DMS114 treated with DMSO at 0.1 percent for 48 hours (cell line): ENCODE results near the gene JTB.

Experiments used
- DNase-seq: peaks from one replicate; lab custom pipeline; 2025; ENCODE audit not compliant: unreplicated experiment; lab: John Stamatoyannopoulos, UW

Gene JTB

GRCh38 chr1:153933955-153934354 lies 43.5 kb downstream of the JTB start:
- no peak for DNase-seq

- no peak for DNase-seq
Observed at GRCh38 chr1:153933430-153933829, 44.0 kb downstream of the JTB start.

- no peak for DNase-seq
Observed at GRCh38 chr1:153932156-153933131, 45.0 kb downstream of the JTB start.

GRCh38 chr1:153929981-153930948 lies 47.2 kb downstream of the JTB start:
- no peak for DNase-seq

GRCh38 chr1:153929426-153929825 lies 48.0 kb downstream of the JTB start:
- DNase-seq = no peak

- no peak for DNase-seq
Observed at GRCh38 chr1:153928791-153929341, 48.6 kb downstream of the JTB start.

- DNase-seq = no peak
Observed at GRCh38 chr1:153928245-153928644, 49.2 kb downstream of the JTB start.

- DNase-seq = no peak
Observed at GRCh38 chr1:153926405-153926804, 51.1 kb downstream of the JTB start.
